HG02678 (cell line): ENCODE measurements around the gene FAM171A2.
A peak's percentile ranks its signal among the peaks of the same experiment; 100 is the strongest.
"Not testable (repeated sequence)": the region's sequence is repeated elsewhere in the genome, so short reads cannot be mapped to it uniquely, and the experiment has no call there.

Source experiments
- ATAC-seq: cut with Tn5 transposase; IDR thresholded peaks from one replicate; pipeline ENCODE4 v1.9.1; 2021; ENCODE audit warnings: mild to moderate bottlenecking, moderate library complexity; ENCODE audit not compliant: unreplicated experiment

Gene FAM171A2

GRCh38 chr17:44347206-44348055 is 16.2 kb downstream of the FAM171A2 start:
- ATAC-seq: not testable (repeated sequence)

GRCh38 chr17:44346064-44346844 is 17.4 kb downstream of the FAM171A2 start:
- no peak for ATAC-seq

GRCh38 chr17:44345454-44346026 is 18.1 kb downstream of the FAM171A2 start:
- ATAC-seq: no peak

GRCh38 chr17:44344939-44345453 is 18.7 kb downstream of the FAM171A2 start, which contains the start of gene GRN:
Gene GRN (plus strand): TSS chr17:44345302. CDS start chr17:44349165, 3,863 bp downstream.
- peak; percentile 67 for ATAC-seq

- ATAC-seq: no peak
Measured at GRCh38 chr17:44343510-44344209, 20.0 kb downstream of the FAM171A2 start.

GRCh38 chr17:44340553-44340952 is 23.1 kb downstream of the FAM171A2 start:
- not testable (repeated sequence) for ATAC-seq

GRCh38 chr17:44338702-44339101 is 25.0 kb downstream of the FAM171A2 start:
- no peak for ATAC-seq

GRCh38 chr17:44335968-44336367 is 27.7 kb downstream of the FAM171A2 start:
- no peak for ATAC-seq

- no peak for ATAC-seq
Measured at GRCh38 chr17:44335564-44335963, 28.1 kb downstream of the FAM171A2 start.

GRCh38 chr17:44334727-44335126 is 28.9 kb downstream of the FAM171A2 start:
- ATAC-seq: no peak

GRCh38 chr17:44334315-44334714 is 29.3 kb downstream of the FAM171A2 start:
- no peak for ATAC-seq

GRCh38 chr17:44333371-44333770 is 30.3 kb downstream of the FAM171A2 start:
- ATAC-seq: no peak

- ATAC-seq: no peak
Measured at GRCh38 chr17:44331249-44331760, 32.3 kb downstream of the FAM171A2 start.

- not testable (repeated sequence) for ATAC-seq
Measured at GRCh38 chr17:44330263-44330662, 33.4 kb downstream of the FAM171A2 start.

GRCh38 chr17:44329516-44329915 is 34.1 kb downstream of the FAM171A2 start:
- not testable (repeated sequence) for ATAC-seq

- no peak for ATAC-seq
Measured at GRCh38 chr17:44327715-44328449, 35.8 kb downstream of the FAM171A2 start.

GRCh38 chr17:44326861-44327444 is 36.7 kb downstream of the FAM171A2 start:
- peak; percentile 59 for ATAC-seq

- peak; percentile 77 for ATAC-seq
Measured at GRCh38 chr17:44324571-44325275, 38.9 kb downstream of the FAM171A2 start, which contains the start of gene SLC25A39. Gene SLC25A39 (minus strand): TSS chr17:44324823. CDS start chr17:44323562, 1,261 bp downstream.
